DMS53 treated with DMSO at 0.1 percent for 48 hours (cell line): ENCODE results near the gene PLEKHF1.

Experiments
- DNase-seq: peaks from one replicate; lab custom pipeline; 2025; ENCODE audit not compliant: unreplicated experiment; lab: John Stamatoyannopoulos, UW

Gene PLEKHF1

DNA sequence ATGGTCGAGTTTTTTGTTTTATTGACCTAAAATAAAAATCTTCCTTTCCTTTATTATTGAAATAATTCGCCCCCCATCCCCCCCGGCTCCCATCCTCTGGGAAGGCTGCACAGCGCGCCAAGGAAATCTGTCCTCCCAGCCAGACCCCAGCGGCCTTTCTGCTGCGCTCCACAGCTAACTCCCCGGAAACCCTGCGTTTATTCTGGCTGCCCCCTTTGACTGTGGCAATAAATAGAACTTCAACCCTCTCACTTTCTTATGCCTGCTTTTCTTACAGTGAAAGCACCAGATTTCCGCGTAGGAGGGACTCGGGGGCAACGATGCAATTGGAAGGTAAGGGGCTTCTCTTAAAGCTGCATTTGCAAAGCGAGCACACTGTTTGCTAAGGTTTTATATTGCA, 59.5 kb downstream of the PLEKHF1 start:
- DNase-seq, result no peak
